Activated naive CD8-positive, alpha-beta T cell treated with anti-CD3 and anti-CD28 coated beads, Interleukin-2, amount 10 ng/mL, durations not matched to agents 7 days and 5 days (primary cell): ENCODE data around the gene PCSK2. TPM values are rescaled to one million over a fixed set of nuclear protein-coding genes. Genes with fewer than 3 reads are reported as not detected.

Experiments
- ATAC-seq: fragments of 150-1000 bp; cut with Tn5 transposase; one replicate; pipeline ENCODE4 v1.10.0; 2021; ENCODE audit warnings: low read depth, moderate library complexity
- POLR2A ChIA-PET: fragments of 350-600 bp; sonication (Branson Sonifier 250); formaldehyde crosslinking; loops from one replicate; lab custom pipeline; 2021; ENCODE audit warnings: antibody characterized with exemption; lab: Charles Lee
- DNase-seq: peaks from one replicate; pipeline ENCODE4 v3.0.0; 2021
- H3K27ac Mint-ChIP-seq: one replicate; pipeline ENCODE4 v1.8.0; 2022; ENCODE audit warnings: mild to moderate bottlenecking, mixed read lengths
- H3K27me3 Mint-ChIP-seq: one replicate; pipeline ENCODE4 v1.8.0; 2022; ENCODE audit warnings: mild to moderate bottlenecking, moderate library complexity, mixed read lengths
- H3K36me3 Mint-ChIP-seq: one replicate; pipeline ENCODE4 v1.8.0; 2021; ENCODE audit warnings: mild to moderate bottlenecking, mixed read lengths
- H3K4me1 Mint-ChIP-seq: one replicate; pipeline ENCODE4 v1.8.0; 2021; ENCODE audit warnings: mixed read lengths
- H3K4me3 Mint-ChIP-seq: one replicate; pipeline ENCODE4 v1.8.0; 2022; ENCODE audit warnings: mild to moderate bottlenecking, moderate library complexity, mixed read lengths
- H3K9me3 Mint-ChIP-seq: one replicate; pipeline ENCODE4 v1.8.0; 2021; ENCODE audit warnings: mixed read lengths
- total RNA-seq, 2 experiments: library from RNA; stranded (reverse); gene quantifications; one replicate each; pipeline ENCODE4 v1.2.3, GENCODE V29; 2021

The PCSK2 gene
- total RNA-seq, 2 experiments from 2014 or later: not detected

GRCh38 chr20:17327185-17328148, 100.6 kb downstream of the PCSK2 start:
- ATAC-seq: no peak
- no peak overlapping the region for H3K27ac Mint-ChIP-seq
- H3K9me3 Mint-ChIP-seq: no peaks in the 10 kb centered on the region
- no peak overlapping the region for H3K4me3 Mint-ChIP-seq
- POLR2A ChIA-PET: no interaction called here
- no peaks in the 10 kb centered on the region for H3K4me1 Mint-ChIP-seq
- H3K36me3 Mint-ChIP-seq: no peaks in the 10 kb centered on the region
- no peak for DNase-seq
- peaks cover 15% of the 10 kb centered on the region for H3K27me3 Mint-ChIP-seq

GRCh38 chr20:17334932-17335331, 108.1 kb downstream of the PCSK2 start:
- H3K4me3 Mint-ChIP-seq: no peak overlapping the region
- no peak overlapping the region for H3K27ac Mint-ChIP-seq
- no peaks in the 10 kb centered on the region for H3K27me3 Mint-ChIP-seq
- no peaks in the 10 kb centered on the region for H3K36me3 Mint-ChIP-seq
- no peaks in the 10 kb centered on the region for H3K9me3 Mint-ChIP-seq
- POLR2A ChIA-PET: no interaction called here
- no peak for DNase-seq
- H3K4me1 Mint-ChIP-seq: no peaks in the 10 kb centered on the region
- no peak for ATAC-seq

- Mint-ChIP-seq H3K4me3 (no peak overlapping the region), H3K4me1 (no peaks in the 10 kb centered on the region), H3K9me3 (no peaks in the 10 kb centered on the region), H3K27me3 (peaks cover 2% of the 10 kb centered on the region), H3K27ac (no peak overlapping the region), H3K36me3 (no peaks in the 10 kb centered on the region)
- POLR2A ChIA-PET: no interaction called here
- no peak for ATAC-seq
- DNase-seq: no peak
These were observed 112.2 kb downstream of the PCSK2 start for GRCh38 chr20:17339000-17339399.

GRCh38 chr20:17343091-17343490, 116.3 kb downstream of the PCSK2 start:
- no peaks in the 10 kb centered on the region for H3K36me3 Mint-ChIP-seq
- peaks cover 2% of the 10 kb centered on the region for H3K27me3 Mint-ChIP-seq
- no peak overlapping the region for H3K4me3 Mint-ChIP-seq
- POLR2A ChIA-PET: no interaction called here
- no peak for DNase-seq
- no peaks in the 10 kb centered on the region for H3K4me1 Mint-ChIP-seq
- ATAC-seq: no peak
- H3K27ac Mint-ChIP-seq: no peak overlapping the region
- no peaks in the 10 kb centered on the region for H3K9me3 Mint-ChIP-seq

GRCh38 chr20:17343656-17344452, 117.0 kb downstream of the PCSK2 start:
- DNase-seq (no peak), ATAC-seq (no peak)
- Mint-ChIP-seq H3K36me3 (no peaks in the 10 kb centered on the region), H3K27ac (no peak overlapping the region), H3K9me3 (no peaks in the 10 kb centered on the region), H3K27me3 (peaks cover 2% of the 10 kb centered on the region), H3K4me3 (no peak overlapping the region), H3K4me1 (no peaks in the 10 kb centered on the region)
- POLR2A ChIA-PET: no interaction called here

GRCh38 chr20:17344790-17345189, 118.0 kb downstream of the PCSK2 start:
- H3K36me3 Mint-ChIP-seq: no peaks in the 10 kb centered on the region
- peaks cover 2% of the 10 kb centered on the region for H3K27me3 Mint-ChIP-seq
- no peak overlapping the region for H3K4me3 Mint-ChIP-seq
- DNase-seq: no peak
- POLR2A ChIA-PET: no interaction called here
- no peak for ATAC-seq
- no peaks in the 10 kb centered on the region for H3K4me1 Mint-ChIP-seq
- no peak overlapping the region for H3K27ac Mint-ChIP-seq
- H3K9me3 Mint-ChIP-seq: no peaks in the 10 kb centered on the region

GRCh38 chr20:17345321-17345720, 118.5 kb downstream of the PCSK2 start:
- Mint-ChIP-seq H3K4me1 (no peaks in the 10 kb centered on the region), H3K27me3 (peaks cover 2% of the 10 kb centered on the region), H3K27ac (no peak overlapping the region), H3K36me3 (no peaks in the 10 kb centered on the region), H3K4me3 (no peak overlapping the region), H3K9me3 (no peaks in the 10 kb centered on the region)
- no peak for DNase-seq
- POLR2A ChIA-PET: no interaction called here
- no peak for ATAC-seq

GRCh38 chr20:17350321-17350720, 123.5 kb downstream of the PCSK2 start:
- Mint-ChIP-seq H3K27me3 (no peaks in the 10 kb centered on the region), H3K9me3 (no peaks in the 10 kb centered on the region), H3K4me1 (no peaks in the 10 kb centered on the region), H3K4me3 (no peak overlapping the region), H3K36me3 (no peaks in the 10 kb centered on the region), H3K27ac (no peak overlapping the region)
- DNase-seq: no peak
- POLR2A ChIA-PET: no interaction called here
- ATAC-seq: no peak

GRCh38 chr20:17357238-17357637, 130.4 kb downstream of the PCSK2 start:
- H3K27me3 Mint-ChIP-seq: peaks cover 2% of the 10 kb centered on the region
- ATAC-seq (no peak), DNase-seq (no peak)
- no peaks in the 10 kb centered on the region for H3K9me3 Mint-ChIP-seq
- POLR2A ChIA-PET: no interaction called here
- H3K36me3 Mint-ChIP-seq: no peaks in the 10 kb centered on the region
- H3K27ac Mint-ChIP-seq: no peak overlapping the region
- H3K4me3 Mint-ChIP-seq: no peak overlapping the region
- no peaks in the 10 kb centered on the region for H3K4me1 Mint-ChIP-seq

- Mint-ChIP-seq H3K4me3 (no peak overlapping the region), H3K27me3 (peaks cover 2% of the 10 kb centered on the region), H3K27ac (no peak overlapping the region), H3K9me3 (no peaks in the 10 kb centered on the region), H3K36me3 (no peaks in the 10 kb centered on the region), H3K4me1 (no peaks in the 10 kb centered on the region)
- ATAC-seq (no peak), DNase-seq (no peak)
- POLR2A ChIA-PET: no interaction called here
These were observed 132.0 kb downstream of the PCSK2 start for GRCh38 chr20:17358854-17359253.

- Mint-ChIP-seq H3K9me3 (no peaks in the 10 kb centered on the region), H3K27me3 (peaks cover 2% of the 10 kb centered on the region), H3K36me3 (no peaks in the 10 kb centered on the region), H3K27ac (no peak overlapping the region), H3K4me3 (no peak overlapping the region), H3K4me1 (no peaks in the 10 kb centered on the region)
- DNase-seq (no peak), ATAC-seq (no peak)
- POLR2A ChIA-PET: no interaction called here
These were observed 137.8 kb downstream of the PCSK2 start for GRCh38 chr20:17364681-17365080.

- Mint-ChIP-seq H3K4me1 (no peaks in the 10 kb centered on the region), H3K27me3 (no peaks in the 10 kb centered on the region), H3K36me3 (no peaks in the 10 kb centered on the region), H3K27ac (no peak overlapping the region), H3K9me3 (no peaks in the 10 kb centered on the region), H3K4me3 (no peak overlapping the region)
- DNase-seq: no peak
- ATAC-seq: no peak
- POLR2A ChIA-PET: no interaction called here
These were observed 139.0 kb downstream of the PCSK2 start for GRCh38 chr20:17365831-17366230.

- Mint-ChIP-seq H3K9me3 (no peaks in the 10 kb centered on the region), H3K4me1 (no peaks in the 10 kb centered on the region), H3K27me3 (no peaks in the 10 kb centered on the region), H3K36me3 (no peaks in the 10 kb centered on the region), H3K27ac (no peak overlapping the region), H3K4me3 (no peak overlapping the region)
- DNase-seq (no peak), ATAC-seq (no peak)
- POLR2A ChIA-PET: no interaction called here
These were observed 142.7 kb downstream of the PCSK2 start for GRCh38 chr20:17369506-17369905.
